Gastroesophageal sphincter (tissue), 4 donors: Measurements from ENCODE around the gene RGP1. TPM values are rescaled to one million over a fixed set of nuclear protein-coding genes. Genes with fewer than 3 reads are reported as not detected.

ENCODE experiments used
- ATAC-seq: fragments of 150-250 bp; one replicate; pipeline ENCODE4 v1.9.1; 2016; ENCODE audit warnings: mild to moderate bottlenecking, moderate library complexity
- H3K27ac ChIP-seq, 4 donors: fragments of 200-600 bp; sonication (generic) in 3 of 4; 1 replicate in 3 of 4; 2 replicates in 1 of 4; pipeline ENCODE4 v1.5.1; 2016 to 2019
- H3K27me3 ChIP-seq: fragments of 200-600 bp; sonication (generic); one replicate; pipeline ENCODE4 v1.5.1; 2019
- H3K36me3 ChIP-seq, 2 donors: fragments of 200-600 bp; sonication (generic); one replicate each; pipeline ENCODE4 v1.5.1; 2019; ENCODE audit warnings: control low read depth in 1 of 2
- H3K4me1 ChIP-seq, 3 donors: fragments of 200-600 bp; sonication (generic); 1 replicate in 2 of 3; 2 replicates in 1 of 3; pipeline ENCODE4 v1.5.1; 2016 to 2019; ENCODE audit warnings: control low read depth in 2 of 3
- H3K4me3 ChIP-seq, 2 donors: fragments of 200-600 bp; sonication (generic); one replicate each; pipeline ENCODE4 v1.5.1; 2019; ENCODE audit warnings: mild to moderate bottlenecking in 1 of 2, moderate library complexity in 1 of 2
- H3K9me3 ChIP-seq, 3 donors: fragments of 200-600 bp; sonication (generic); one replicate each; pipeline ENCODE4 v1.5.1; 2017 to 2019; ENCODE audit warnings: control low read depth in 2 of 3
- CTCF ChIP-seq, 4 experiments: fragments of 200-600 bp in 2 of 4; fragments of 450-650 bp in 2 of 4; sonication (generic) in 1 of 4; IDR thresholded peaks; one replicate each; pipeline ENCODE4 v1.5.1; 2017 to 2019; ENCODE audit warnings: antibody characterized with exemption in 4 of 4, mild to moderate bottlenecking in 2 of 4, moderate library complexity in 2 of 4
- EP300 ChIP-seq: sonication (generic); formaldehyde crosslinking; IDR thresholded peaks from one replicate; pipeline ENCODE4 v1.6.1; 2017; ENCODE audit warnings: antibody characterized with exemption, mild to moderate bottlenecking
- POLR2A ChIP-seq, 2 donors: fragments of 450-650 bp; IDR thresholded peaks; one replicate each; pipeline ENCODE4 v1.6.1; 2017; ENCODE audit warnings: antibody characterized with exemption in 2 of 2, mild to moderate bottlenecking in 2 of 2, moderate library complexity in 1 of 2
- POLR2AphosphoS5 ChIP-seq: sonication (generic); formaldehyde crosslinking; IDR thresholded peaks from one replicate; pipeline ENCODE4 v1.6.1; 2017; ENCODE audit warnings: antibody characterized with exemption
- WGBS, 2 donors: methylation state at CpG; one replicate each; pipeline ENCODE4 v1.1.5; 2018; ENCODE audit warnings: low coverage in 1 of 2; 5-methylcytosine and 5-hydroxymethylcytosine counted together
- total RNA-seq, 4 donors: library from RNA; depleted of rRNA; stranded (reverse); fragments of >200 nt; gene quantifications; one replicate each; pipeline ENCODE4 v1.1.0, GENCODE V29; 2016

RGP1 gene
- total RNA-seq, 4 donors from 2014 or later: 19.7 to 34.4 (median 23.4) TPM

- peaks cover 0 to 50% of the 10 kb centered on the region in 2 donors for H3K36me3 ChIP-seq
- TF ChIP-seq CTCF (IDR thresholded peaks at IDR 0.05): no peak
- no peak for TF ChIP-seq POLR2A (IDR thresholded peaks at IDR 0.05)
- no peak for TF ChIP-seq POLR2AphosphoS5
- no peak for TF ChIP-seq EP300
- peaks cover 0 to 68% (median 29%) of the 10 kb centered on the region in 3 donors for H3K4me1 ChIP-seq
- WGBS, 2 donors: 0% methylated on average over 9 to 21 of the region's 24 CpGs
- peak overlapping the region; percentile 67 to 76 for H3K4me3 ChIP-seq
- no peaks in the 10 kb centered on the region for H3K27me3 ChIP-seq
- no peak for ATAC-seq
- peak overlapping the region; percentile 68 to 96 (median 92) for H3K27ac ChIP-seq
- no peaks in the 10 kb centered on the region for H3K9me3 ChIP-seq
Observed at GRCh38 chr9:35748242-35748857, 737 bp upstream of the RGP1 start.

GRCh38 chr9:35749515-35750255, 598 bp downstream of the RGP1 start:
- peak overlapping the region; percentile 68 to 96 (median 92) for H3K27ac ChIP-seq
- 7 to 20% methylated on average over 1 to 3 of the region's 19 CpGs for WGBS, 2 donors
- TF ChIP-seq CTCF (IDR thresholded peaks at IDR 0.05) (no peak), POLR2AphosphoS5 (no peak), EP300 (no peak), POLR2A (IDR thresholded peaks at IDR 0.05) (no peak)
- peak; percentile 25 for ATAC-seq
- no peaks in the 10 kb centered on the region for H3K9me3 ChIP-seq
- H3K4me3 ChIP-seq: peak overlapping the region; percentile 67 to 76
- peaks cover 0 to 50% of the 10 kb centered on the region in 2 donors for H3K36me3 ChIP-seq
- H3K27me3 ChIP-seq: no peaks in the 10 kb centered on the region
- H3K4me1 ChIP-seq: peaks cover 0 to 54% (median 29%) of the 10 kb centered on the region in 3 donors

GRCh38 chr9:35750256-35750531, 1.1 kb downstream of the RGP1 start:
- no peaks in the 10 kb centered on the region for H3K27me3 ChIP-seq
- H3K27ac ChIP-seq: peak overlapping the region in 3 of 4 donors; percentile 90 to 96 (median 93)
- peaks cover 0 to 51% of the 10 kb centered on the region in 2 donors for H3K36me3 ChIP-seq
- peak overlapping the region; percentile 67 to 76 for H3K4me3 ChIP-seq
- WGBS, 2 donors: 17% methylated on average over 1 of the region's 4 CpGs; no CpG with 5 or more reads in 1 of the 2 donors
- no peak for ATAC-seq
- TF ChIP-seq POLR2AphosphoS5 (no peak), CTCF (IDR thresholded peaks at IDR 0.05) (no peak)
- peaks cover 0 to 49% (median 29%) of the 10 kb centered on the region in 3 donors for H3K4me1 ChIP-seq
- no peaks in the 10 kb centered on the region for H3K9me3 ChIP-seq

- no peaks in the 10 kb centered on the region for H3K27me3 ChIP-seq
- H3K4me3 ChIP-seq: no peak overlapping the region
- peaks cover 0 to 44% (median 25%) of the 10 kb centered on the region in 3 donors for H3K4me1 ChIP-seq
- TF ChIP-seq EP300 (no peak), POLR2A (IDR thresholded peaks at IDR 0.05) (no peak), CTCF (IDR thresholded peaks at IDR 0.05) (no peak), POLR2AphosphoS5 (no peak)
- no peak for ATAC-seq
- peaks cover 0 to 51% of the 10 kb centered on the region in 2 donors for H3K36me3 ChIP-seq
- no peaks in the 10 kb centered on the region for H3K9me3 ChIP-seq
- WGBS, 2 donors: 80 to 97% methylated on average over 1 to 5 of the region's 5 CpGs
- no peak overlapping the region for H3K27ac ChIP-seq
Observed at GRCh38 chr9:35753466-35753865, 4.4 kb downstream of the RGP1 start.

- 0% methylated on average over 1 of the region's 3 CpGs; no CpG with 5 or more reads in 1 of the 2 donors for WGBS, 2 donors
- H3K4me1 ChIP-seq: peaks cover 0 to 52% (median 28%) of the 10 kb centered on the region in 3 donors
Observed at GRCh38 chr9:35754264-35754663, 5.2 kb downstream of the RGP1 start, which contains the start of gene MSMP. MSMP (minus strand) TSS chr9:35754276; CDS start chr9:35754129, 147 bp downstream.

More at GRCh38 chr9:35754264-35754663, 5.2 kb downstream of the RGP1 start, which contains the start of gene MSMP:
- TF ChIP-seq CTCF (IDR thresholded peaks at IDR 0.05) (no peak), POLR2AphosphoS5 (no peak), POLR2A (IDR thresholded peaks at IDR 0.05) (no peak), EP300 (no peak)
- no peak for ATAC-seq
- Histone ChIP-seq H3K27me3 (no peaks in the 10 kb centered on the region), H3K4me3 (no peak within 1 kb of the TSS), H3K27ac (peak within 1 kb of the TSS in 1 of 4 donors; percentile 14), H3K9me3 (no peaks in the 10 kb centered on the region), H3K36me3 (peaks cover 0 to 51% of the 10 kb centered on the region in 2 donors)
